CD4-positive, alpha-beta T cell treated with Interleukin-6 at 100 ng/mL for 8 hours (primary cell): ENCODE measurements around the gene SP2.

Source experiments
- DNase-seq: peaks from one replicate; pipeline ENCODE4 v3.0.0-alpha.2; 2020; ENCODE audit warnings: mixed read lengths, low spot score

The SP2 gene

DNA sequence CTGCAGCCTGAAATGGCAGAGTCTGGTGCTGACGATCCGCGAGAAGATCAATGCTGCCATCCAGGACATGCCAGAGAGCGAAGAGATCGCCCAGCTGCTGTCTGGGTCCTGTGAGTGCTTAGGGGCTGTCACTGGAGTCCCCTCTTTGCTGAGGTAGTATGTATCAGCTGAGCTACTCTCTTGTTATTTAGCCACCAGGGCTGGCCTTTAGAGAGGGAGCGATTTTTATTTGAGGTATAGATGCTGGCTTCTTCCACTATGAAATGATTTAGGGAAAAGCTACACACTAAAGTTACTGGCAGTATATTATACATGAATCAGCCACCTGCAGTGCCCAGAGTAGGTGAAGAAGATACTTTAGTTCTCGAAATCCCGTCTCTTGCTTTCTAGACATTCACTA, 77.5 kb downstream of the SP2 start:
- no peak for DNase-seq

GRCh38 chr17:47975189-47975822, 79.3 kb downstream of the SP2 start:
- DNase-seq: no peak

- DNase-seq: no peak
These were observed 79.8 kb downstream of the SP2 start for GRCh38 chr17:47975823-47976205.

DNA sequence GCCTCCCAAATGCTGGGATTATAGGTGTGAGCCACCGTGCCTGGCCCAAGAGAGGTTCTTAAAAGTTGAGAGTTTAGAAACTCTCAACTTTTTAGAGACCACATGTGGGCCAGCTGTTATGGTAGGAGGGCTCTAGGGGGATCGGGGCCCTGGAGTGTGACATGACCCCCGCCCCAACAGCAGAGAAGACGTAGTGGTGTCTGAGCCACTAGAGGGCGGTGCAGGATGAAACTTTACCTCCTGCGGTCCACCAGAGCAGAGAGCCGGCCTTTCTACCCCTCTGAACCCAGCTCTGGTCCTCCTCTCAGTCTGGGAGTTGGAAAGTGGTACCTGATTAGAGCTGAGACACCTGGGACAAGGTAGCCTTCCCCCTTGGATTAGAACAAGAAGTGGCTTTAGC, 82.3 kb downstream of the SP2 start:
- DNase-seq: peak; percentile 36
